SU-DHL-6 (cell line): ENCODE measurements around the gene SLC22A8.

Experiments used
- H2AFZ ChIP-seq: fragments of 200-600 bp; sonication (generic); 2 replicates; pipeline ENCODE4 v1.6.1; 2014; ENCODE audit warnings: low read depth, mild to moderate bottlenecking, moderate library complexity, mixed read lengths, antibody characterized with exemption, low read length; ENCODE audit not compliant: severe bottlenecking
- H3F3A ChIP-seq: fragments of 200-600 bp; shearing (Covaris generic); 2 replicates; pipeline ENCODE4 v1.6.0; 2016; ENCODE audit warnings: antibody characterized with exemption, mild to moderate bottlenecking; ENCODE audit not compliant: insufficient read depth
- H3K27ac ChIP-seq: fragments of 200-600 bp; sonication (generic); 2 replicates; pipeline ENCODE4 v1.5.1; 2016; ENCODE audit warnings: low read depth, mild to moderate bottlenecking, low read length, moderate library complexity, mixed read lengths
- H3K27me3 ChIP-seq: fragments of 200-600 bp; sonication (generic), shearing (Covaris generic); 2 replicates; pipeline ENCODE4 v1.6.0; 2014; ENCODE audit warnings: mild to moderate bottlenecking, low read length
- H3K36me3 ChIP-seq: fragments of 200-600 bp; sonication (generic); 2 replicates; pipeline ENCODE4 v1.6.1; 2014; ENCODE audit warnings: mild to moderate bottlenecking, low read length, mixed read lengths
- H3K4me2 ChIP-seq: fragments of 300-600, 200-600 bp; shearing (Covaris generic), sonication (generic); 2 replicates; pipeline ENCODE4 v1.6.0; 2014; ENCODE audit warnings: low read length, low read depth, mild to moderate bottlenecking; ENCODE audit not compliant: poor library complexity, severe bottlenecking
- H3K4me3 ChIP-seq: fragments of 200-600 bp; sonication (generic); 2 replicates; pipeline ENCODE4 v1.5.1; 2014; ENCODE audit warnings: antibody characterized with exemption, low read length, mild to moderate bottlenecking, mixed read lengths; ENCODE audit not compliant: insufficient read depth, poor library complexity, severe bottlenecking
- H3K79me2 ChIP-seq: fragments of 200-600 bp; sonication (generic); 2 replicates; pipeline ENCODE4 v1.6.1; 2014; ENCODE audit warnings: mild to moderate bottlenecking, low read length, moderate library complexity; ENCODE audit not compliant: insufficient read depth
- H3K9ac ChIP-seq: fragments of 200-600 bp; sonication (generic); 2 replicates; pipeline ENCODE4 v1.7.0; 2014; ENCODE audit warnings: mild to moderate bottlenecking, low read length
- H3K9me2 ChIP-seq: fragments of 200-600 bp; sonication (generic); replicated peaks from 2 replicates; pipeline ENCODE4 v1.6.1; 2014; ENCODE audit warnings: low read length; ENCODE audit not compliant: insufficient read depth
- H3K9me3 ChIP-seq: fragments of 200-600 bp; sonication (generic); 2 replicates; pipeline ENCODE4 v1.6.1; 2014; ENCODE audit warnings: low read length, mixed read lengths; ENCODE audit not compliant: insufficient read depth
- H4K20me1 ChIP-seq: fragments of 200-600 bp; sonication (generic); 2 replicates; pipeline ENCODE4 v1.6.1; 2014; ENCODE audit warnings: low read depth, mild to moderate bottlenecking, antibody characterized with exemption, low read length, moderate library complexity, mixed read lengths
- EZH2phosphoT487 ChIP-seq: fragments of 200-600 bp; sonication (generic), shearing (Covaris generic); conservative IDR thresholded peaks from 2 replicates; pipeline ENCODE4 v1.6.1; 2018; ENCODE audit warnings: mild to moderate bottlenecking, antibody characterized with exemption, low read length, moderate library complexity, mixed read lengths
- TF ChIP-seq, protein P1 (sequence below): fragments of 200-600 bp; sonication (generic); IDR thresholded peaks from one replicate; pipeline ENCODE4 v1.5.1; 2017; ENCODE audit warnings: antibody characterized with exemption, mild to moderate bottlenecking, low read length, moderate library complexity; ENCODE audit not compliant: insufficient read depth, poor library complexity, severe bottlenecking

SLC22A8 gene

GRCh38 chr11:63020671-63021291 lies 5.1 kb upstream of the SLC22A8 start:
- no peaks in the 10 kb centered on the region for H3K9me3 ChIP-seq

GRCh38 chr11:63019506-63019905 lies 3.9 kb upstream of the SLC22A8 start:
- H3K27me3 ChIP-seq: no peaks in the 10 kb centered on the region
- H2AFZ ChIP-seq: no peak overlapping the region
- no peaks in the 10 kb centered on the region for H4K20me1 ChIP-seq
- H3K9ac ChIP-seq: no peak overlapping the region
- H3K4me2 ChIP-seq: no peak overlapping the region
- H3K79me2 ChIP-seq: no peaks in the 10 kb centered on the region
- H3K36me3 ChIP-seq: no peaks in the 10 kb centered on the region
- TF ChIP-seq, protein P1, sequence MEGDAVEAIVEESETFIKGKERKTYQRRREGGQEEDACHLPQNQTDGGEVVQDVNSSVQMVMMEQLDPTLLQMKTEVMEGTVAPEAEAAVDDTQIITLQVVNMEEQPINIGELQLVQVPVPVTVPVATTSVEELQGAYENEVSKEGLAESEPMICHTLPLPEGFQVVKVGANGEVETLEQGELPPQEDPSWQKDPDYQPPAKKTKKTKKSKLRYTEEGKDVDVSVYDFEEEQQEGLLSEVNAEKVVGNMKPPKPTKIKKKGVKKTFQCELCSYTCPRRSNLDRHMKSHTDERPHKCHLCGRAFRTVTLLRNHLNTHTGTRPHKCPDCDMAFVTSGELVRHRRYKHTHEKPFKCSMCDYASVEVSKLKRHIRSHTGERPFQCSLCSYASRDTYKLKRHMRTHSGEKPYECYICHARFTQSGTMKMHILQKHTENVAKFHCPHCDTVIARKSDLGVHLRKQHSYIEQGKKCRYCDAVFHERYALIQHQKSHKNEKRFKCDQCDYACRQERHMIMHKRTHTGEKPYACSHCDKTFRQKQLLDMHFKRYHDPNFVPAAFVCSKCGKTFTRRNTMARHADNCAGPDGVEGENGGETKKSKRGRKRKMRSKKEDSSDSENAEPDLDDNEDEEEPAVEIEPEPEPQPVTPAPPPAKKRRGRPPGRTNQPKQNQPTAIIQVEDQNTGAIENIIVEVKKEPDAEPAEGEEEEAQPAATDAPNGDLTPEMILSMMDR: no peak
- no peak for TF ChIP-seq EZH2phosphoT487
- no peak overlapping the region for H3K27ac ChIP-seq
- no peaks in the 10 kb centered on the region for H3F3A ChIP-seq
- H3K9me3 ChIP-seq: no peaks in the 10 kb centered on the region
- no peaks in the 10 kb centered on the region for H3K9me2 ChIP-seq
- H3K4me3 ChIP-seq: no peak overlapping the region

More at GRCh38 chr11:63020671-63021291, 5.1 kb upstream of the SLC22A8 start:
- Histone ChIP-seq H3K36me3 (no peaks in the 10 kb centered on the region), H3K9me2 (no peaks in the 10 kb centered on the region), H3K9ac (no peak overlapping the region), H3K27me3 (no peaks in the 10 kb centered on the region), H3K27ac (no peak overlapping the region), H4K20me1 (no peaks in the 10 kb centered on the region), H3K79me2 (no peaks in the 10 kb centered on the region), H3F3A (no peaks in the 10 kb centered on the region), H2AFZ (no peak overlapping the region), H3K4me2 (no peak overlapping the region), H3K4me3 (no peak overlapping the region)
- TF ChIP-seq, protein P1: peak; percentile 40
- TF ChIP-seq EZH2phosphoT487: no peak

DNA sequence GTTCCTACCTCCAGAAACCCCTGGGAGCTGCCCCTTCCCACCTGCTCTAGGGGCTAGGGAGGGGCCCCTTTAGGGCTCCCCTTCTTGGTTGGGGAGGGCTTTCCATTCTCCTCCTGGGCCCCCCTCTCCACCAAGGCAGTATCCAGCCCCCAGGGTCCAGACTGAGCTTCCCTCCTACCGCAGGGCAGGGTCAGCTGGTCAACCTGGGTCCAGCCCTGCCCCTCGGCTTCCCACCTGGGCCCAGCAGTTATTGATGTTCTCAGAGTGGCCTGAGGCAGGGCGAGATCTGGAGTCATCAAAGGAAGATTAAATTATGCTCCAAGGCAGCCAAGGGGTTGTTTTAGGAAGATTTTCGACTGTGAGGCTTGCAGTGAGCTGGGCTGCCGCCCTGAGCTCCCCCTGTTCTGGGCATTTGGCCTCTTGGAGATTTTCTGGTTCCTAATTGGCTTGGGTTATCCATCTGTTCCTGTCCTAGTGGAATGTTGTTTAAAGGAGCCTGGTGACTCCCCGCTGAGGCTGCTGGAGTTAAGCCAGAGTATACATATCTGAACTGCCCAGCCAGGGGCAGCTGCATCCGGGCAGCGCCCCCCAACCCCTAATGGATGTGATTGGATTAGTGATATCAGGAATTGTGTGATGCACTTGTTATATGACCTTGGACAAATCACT lies 1.8 kb upstream of the SLC22A8 start:
- no peaks in the 10 kb centered on the region for H3K27me3 ChIP-seq
- no peak overlapping the region for H3K4me2 ChIP-seq
- H3K9me3 ChIP-seq: no peaks in the 10 kb centered on the region
- H3K9me2 ChIP-seq: no peaks in the 10 kb centered on the region
- H3K27ac ChIP-seq: no peak overlapping the region
- no peaks in the 10 kb centered on the region for H3K36me3 ChIP-seq
- no peaks in the 10 kb centered on the region for H3K79me2 ChIP-seq
- H3K9ac ChIP-seq: no peak overlapping the region
- H2AFZ ChIP-seq: no peak overlapping the region
- no peaks in the 10 kb centered on the region for H3F3A ChIP-seq
- no peaks in the 10 kb centered on the region for H4K20me1 ChIP-seq
- H3K4me3 ChIP-seq: no peak overlapping the region
- TF ChIP-seq, protein P1: no peak
- TF ChIP-seq EZH2phosphoT487: no peak
